Fibroblast of skin of left biceps (primary cell): ENCODE results near the gene RHOXF1.
"Not testable (repeated sequence)": the region's sequence is repeated elsewhere in the genome, so short reads cannot be mapped to it uniquely, and the experiment has no call there.

ENCODE experiments used
- DNase-seq, 2 experiments: peaks; one replicate each; pipeline ENCODE4 v3.0.0-alpha.2; 2013; ENCODE audit warnings: low read depth in 2 of 2

RHOXF1 gene

GRCh38 chrX:120085553-120086185, 30.0 kb downstream of the RHOXF1 start:
- DNase-seq: not testable (repeated sequence)

GRCh38 chrX:120077590-120077989, 38.1 kb downstream of the RHOXF1 start, which contains the start of gene RHOXF2B:
Gene RHOXF2B, minus strand, starts transcription at chrX:120077690. Its CDS starts 138 bp downstream, at chrX:120077552.
- DNase-seq: not testable (repeated sequence)

GRCh38 chrX:120066169-120066568, 49.5 kb downstream of the RHOXF1 start:
- not testable (repeated sequence) for DNase-seq
